Motor neuron (in vitro differentiated cells): ENCODE results near the gene BLACAT1. TPM values are rescaled to one million over a fixed set of nuclear protein-coding genes. Genes with fewer than 3 reads are reported as not detected.
"Not testable (repeated sequence)": the region's sequence is repeated elsewhere in the genome, so short reads cannot be mapped to it uniquely, and the experiment has no call there.

Experiments
- ATAC-seq, 8 experiments: fragments of 200-7000 bp; cut with Tn5 transposase; replicated peaks in 6 of 8; 2 replicates each; pipeline ENCODE4 v1.8.0; 2021; ENCODE audit warnings: mild to moderate bottlenecking in 8 of 8, moderate library complexity in 8 of 8
- H3K27ac ChIP-seq, 2 donors: fragments of 250-450 bp; sonication (Bioruptor Pico); 2 replicates each; pipeline ENCODE4 v1.9.0; 2021; ENCODE audit warnings: antibody characterized with exemption in 2 of 2, mild to moderate bottlenecking in 2 of 2, moderate library complexity in 1 of 2
- H3K4me1 ChIP-seq, 2 donors: fragments of 250-450 bp; sonication (Bioruptor Pico); replicated peaks in 1 of 2; 2 replicates each; pipeline ENCODE4 v1.6.1; 2021; ENCODE audit warnings: antibody characterized with exemption in 2 of 2, mild to moderate bottlenecking in 2 of 2, moderate library complexity in 1 of 2
- H3K4me3 ChIP-seq, 5 donors: fragments of 250-450 bp; sonication (Bioruptor Pico); 2 replicates each; pipeline ENCODE4 v1.9.0; 2021; ENCODE audit warnings: antibody characterized with exemption in 5 of 5, mild to moderate bottlenecking in 5 of 5, moderate library complexity in 4 of 5
- WGBS, 10 experiments: fragments of 450-650 bp; shearing (Covaris generic); methylation state at CpG; one replicate each; pipeline ENCODE4 v1.0.0; 2022; 5-methylcytosine and 5-hydroxymethylcytosine counted together
- in situ Hi-C, 9 experiments: fragments of 400-800 bp; cut with MboI; loops; one replicate each; pipeline ENCODE4 v1.15.0; 2021; ENCODE audit warnings: low sequenced_read_pairs in 9 of 9, low pct_unique_long_range_greater_than_20kb in 2 of 9; ENCODE audit not compliant: unreplicated experiment in 9 of 9
- total RNA-seq, 8 experiments: library from RNA; unstranded; fragments of 300-600 nt; gene quantifications; 2 replicates each; pipeline versions ENCODE4 v1.2.3 to v1.2.4, GENCODE V29; 2022

The BLACAT1 gene
- total RNA-seq, 8 experiments from 2014 or later: 0.10 to 5.9 (median 2.2) TPM; not detected in 1

GRCh38 chr1:205481218-205481617 lies 25.4 kb upstream of the BLACAT1 start:
- Histone ChIP-seq H3K4me1 (peaks cover 10 to 13% of the 10 kb centered on the region in 2 donors), H3K27ac (no peak overlapping the region), H3K4me3 (no peak overlapping the region)
- in situ Hi-C loops: loop anchor here in 3 of 9 experiments (10.0 to 25.0 kb wide), 3 partner anchors 86 to 144 kb away; no protein-coding TSS in a partner anchor
- WGBS, 10 experiments: 60 to 86% methylated on average over 2 to 8 of the region's 11 CpGs; no CpG with 5 or more reads in 8 of the 10 experiments
- ATAC-seq: no peak

GRCh38 chr1:205480349-205480985 lies 24.6 kb upstream of the BLACAT1 start:
- ATAC-seq: no peak
- WGBS, 10 experiments: 10 to 97% (median 80%) methylated on average over 1 to 17 of the region's 17 CpGs; no CpG with 5 or more reads in 1 of the 10 experiments
- H3K4me3 ChIP-seq: no peak overlapping the region
- in situ Hi-C loops: loop anchor here in 3 of 9 experiments (10.0 to 25.0 kb wide), 3 partner anchors 86 to 143 kb away; no protein-coding TSS in a partner anchor
- no peak overlapping the region for H3K27ac ChIP-seq
- peaks cover 10 to 13% of the 10 kb centered on the region in 2 donors for H3K4me1 ChIP-seq

GRCh38 chr1:205478985-205479384 lies 23.1 kb upstream of the BLACAT1 start:
- H3K27ac ChIP-seq: peak overlapping the region in 1 of 2 donors; percentile 30
- not testable (repeated sequence) for H3K4me3 ChIP-seq, ATAC-seq
- peaks cover 8 to 13% of the 10 kb centered on the region in 2 donors for H3K4me1 ChIP-seq
- in situ Hi-C loops: loop anchor here in 2 of 9 experiments (25.0 kb wide), 2 partner anchors 92 to 142 kb away; no protein-coding TSS in a partner anchor
- WGBS, 10 experiments: 8 to 100% (median 82%) methylated on average over 1 to 2 of the region's 2 CpGs; no CpG with 5 or more reads in 3 of the 10 experiments

GRCh38 chr1:205477759-205478247 lies 22.0 kb upstream of the BLACAT1 start:
- peak in 2 of 8 experiments; percentile 18 to 57 for ATAC-seq
- WGBS, 10 experiments: 30 to 100% (median 88%) methylated on average over 1 to 9 of the region's 12 CpGs; no CpG with 5 or more reads in 6 of the 10 experiments
- H3K4me1 ChIP-seq: peaks cover 13 to 18% of the 10 kb centered on the region in 2 donors
- no peak overlapping the region for H3K4me3 ChIP-seq
- no peak overlapping the region for H3K27ac ChIP-seq
- in situ Hi-C loops: loop anchor here in 2 of 9 experiments (25.0 kb wide), 2 partner anchors 91 to 141 kb away; no protein-coding TSS in a partner anchor

GRCh38 chr1:205477121-205477758 lies 21.4 kb upstream of the BLACAT1 start:
- in situ Hi-C loops: loop anchor here in 2 of 9 experiments (25.0 kb wide), 2 partner anchors 90 to 140 kb away; no protein-coding TSS in a partner anchor
- peaks cover 16 to 22% of the 10 kb centered on the region in 2 donors for H3K4me1 ChIP-seq
- no peak for ATAC-seq
- no peak overlapping the region for H3K4me3 ChIP-seq
- no peak overlapping the region for H3K27ac ChIP-seq
- 83% methylated on average over 1 of the region's 6 CpGs; no CpG with 5 or more reads in 9 of the 10 experiments for WGBS, 10 experiments

GRCh38 chr1:205476648-205477047 lies 20.8 kb upstream of the BLACAT1 start:
- WGBS, 10 experiments: 39 to 92% (median 86%) methylated on average over 1 to 4 of the region's 4 CpGs; no CpG with 5 or more reads in 4 of the 10 experiments
- in situ Hi-C loops: loop anchor here in 2 of 9 experiments (25.0 kb wide), 2 partner anchors 89 to 139 kb away; no protein-coding TSS in a partner anchor
- ATAC-seq: no peak
- H3K4me3 ChIP-seq: no peak overlapping the region
- no peak overlapping the region for H3K27ac ChIP-seq
- peaks cover 16 to 20% of the 10 kb centered on the region in 2 donors for H3K4me1 ChIP-seq

GRCh38 chr1:205475855-205476254 lies 20.0 kb upstream of the BLACAT1 start:
- WGBS, 10 experiments: 64 to 100% (median 100%) methylated on average over 1 of the region's 1 CpG
- Histone ChIP-seq H3K27ac (no peak overlapping the region), H3K4me3 (no peak overlapping the region), H3K4me1 (peaks cover 16 to 18% of the 10 kb centered on the region in 2 donors)
- in situ Hi-C loops: loop anchor here in 2 of 9 experiments (25.0 kb wide), 2 partner anchors 89 to 139 kb away; no protein-coding TSS in a partner anchor
- no peak for ATAC-seq

GRCh38 chr1:205474571-205474970 lies 18.7 kb upstream of the BLACAT1 start:
- 42 to 100% (median 94%) methylated on average over 1 to 3 of the region's 3 CpGs; no CpG with 5 or more reads in 3 of the 10 experiments for WGBS, 10 experiments
- Histone ChIP-seq H3K27ac (no peak overlapping the region), H3K4me1 (peaks cover 21 to 22% of the 10 kb centered on the region in 2 donors), H3K4me3 (no peak overlapping the region)
- in situ Hi-C loops: no loop called here
- no peak for ATAC-seq

- Histone ChIP-seq H3K4me3 (no peak overlapping the region), H3K27ac (no peak overlapping the region), H3K4me1 (peaks cover 21 to 22% of the 10 kb centered on the region in 2 donors)
- 57 to 96% (median 91%) methylated on average over 3 to 7 of the region's 7 CpGs; no CpG with 5 or more reads in 2 of the 10 experiments for WGBS, 10 experiments
- in situ Hi-C loops: no loop called here
- ATAC-seq: no peak
Measured at GRCh38 chr1:205473966-205474365, 18.1 kb upstream of the BLACAT1 start.

- H3K4me1 ChIP-seq: peaks cover 21 to 22% of the 10 kb centered on the region in 2 donors
- 0 to 66% (median 50%) methylated on average over 1 to 4 of the region's 4 CpGs; no CpG with 5 or more reads in 3 of the 10 experiments for WGBS, 10 experiments
- no peak overlapping the region for H3K4me3 ChIP-seq
- ATAC-seq: peak in 3 of 8 experiments; percentile 31 to 77 (median 75)
- in situ Hi-C loops: no loop called here
- H3K27ac ChIP-seq: peak overlapping the region; percentile 45 to 63
Measured at GRCh38 chr1:205473475-205473874, 17.6 kb upstream of the BLACAT1 start.

GRCh38 chr1:205472737-205473441 lies 17.0 kb upstream of the BLACAT1 start:
- H3K4me3 ChIP-seq: no peak overlapping the region
- H3K4me1 ChIP-seq: peaks cover 25 to 27% of the 10 kb centered on the region in 2 donors
- in situ Hi-C loops: no loop called here
- peak overlapping the region; percentile 45 to 63 for H3K27ac ChIP-seq
- WGBS, 10 experiments: 4 to 100% (median 43%) methylated on average over 1 to 9 of the region's 13 CpGs; no CpG with 5 or more reads in 2 of the 10 experiments
- ATAC-seq: peak; percentile 55 to 97 (median 94)

GRCh38 chr1:205470131-205470530 lies 14.3 kb upstream of the BLACAT1 start:
- H3K27ac ChIP-seq: no peak overlapping the region
- WGBS, 10 experiments: 20 to 80% (median 71%) methylated on average over 1 to 4 of the region's 6 CpGs; no CpG with 5 or more reads in 3 of the 10 experiments
- in situ Hi-C loops: no loop called here
- H3K4me3 ChIP-seq: no peak overlapping the region
- H3K4me1 ChIP-seq: peaks cover 46 to 47% of the 10 kb centered on the region in 2 donors
- ATAC-seq: no peak
